Activated naive CD4-positive, alpha-beta T cell treated with anti-CD3 and anti-CD28 coated beads, Interleukin-2, amount 50 U/mL, for 72 hours (primary cell): ENCODE data around the gene RPS25. TPM values are rescaled to one million over a fixed set of nuclear protein-coding genes. Genes with fewer than 3 reads are reported as not detected.
"Not testable (repeated sequence)": the region's sequence is repeated elsewhere in the genome, so short reads cannot be mapped to it uniquely, and the experiment has no call there.

Source experiments
- ATAC-seq, 2 donors: fragments of 150-1000 bp; cut with Tn5 transposase; 2 replicates each; pipeline ENCODE4 v1.10.0; 2021; ENCODE audit warnings: mild to moderate bottlenecking in 2 of 2, moderate library complexity in 2 of 2
- DNase-seq, 2 donors: peaks; one replicate each; pipeline ENCODE4 v3.0.0; 2021 to 2022; ENCODE audit warnings: low spot score in 2 of 2
- H3K27ac Mint-ChIP-seq, 2 donors: one replicate each; pipeline ENCODE4 v1.8.0; 2022; ENCODE audit warnings: mild to moderate bottlenecking in 2 of 2, mixed read lengths in 2 of 2
- H3K36me3 Mint-ChIP-seq, 2 donors: one replicate each; pipeline ENCODE4 v1.8.0; 2022; ENCODE audit warnings: mixed read lengths in 2 of 2
- H3K9me3 Mint-ChIP-seq, 2 donors: one replicate each; pipeline ENCODE4 v1.8.0; 2022; ENCODE audit warnings: mixed read lengths in 2 of 2
- total RNA-seq, 2 donors: library from RNA; stranded (reverse); gene quantifications; one replicate each; pipeline ENCODE4 v1.2.3, GENCODE V29; 2022

RPS25 gene
- total RNA-seq, 2 donors from 2014 or later = 1,843 to 2,330 TPM

GRCh38 chr11:118998822-118999221 is 19.3 kb downstream of the RPS25 start:
- ATAC-seq (no peak), DNase-seq (no peak)
- Mint-ChIP-seq H3K9me3 (no peaks in the 10 kb centered on the region), H3K27ac (peak overlapping the region; percentile 96 to 99), H3K36me3 (peaks cover 41 to 48% of the 10 kb centered on the region in 2 donors)

GRCh38 chr11:118998388-118998717 is 19.8 kb downstream of the RPS25 start:
- peak overlapping the region; percentile 96 to 99 for H3K27ac Mint-ChIP-seq
- peaks cover 0 to 4% of the 10 kb centered on the region in 2 donors for H3K9me3 Mint-ChIP-seq
- peaks cover 41 to 46% of the 10 kb centered on the region in 2 donors for H3K36me3 Mint-ChIP-seq
- DNase-seq (no peak), ATAC-seq (peak in 1 of 2 donors; percentile 4)

GRCh38 chr11:118997627-118998387 is 20.3 kb downstream of the RPS25 start, which contains the start of gene CENATAC:
Gene CENATAC (plus strand): TSS chr11:118998138. CDS start chr11:118998198, 60 bp downstream.
- DNase-seq (peak; percentile 97 to 98), ATAC-seq (peak; percentile 91 to 95)
- Mint-ChIP-seq H3K9me3 (peaks cover 0 to 5% of the 10 kb centered on the region in 2 donors), H3K27ac (peak within 1 kb of the TSS; percentile 96 to 99), H3K36me3 (peaks cover 41% of the 10 kb centered on the region in 2 donors)

GRCh38 chr11:118996926-118997626 is 21.1 kb downstream of the RPS25 start:
- peak overlapping the region; percentile 96 to 99 for H3K27ac Mint-ChIP-seq
- ATAC-seq = peak; percentile 53 to 57
- peaks cover 41 to 43% of the 10 kb centered on the region in 2 donors for H3K36me3 Mint-ChIP-seq
- peak; percentile 44 to 68 for DNase-seq
- H3K9me3 Mint-ChIP-seq = peaks cover 0 to 5% of the 10 kb centered on the region in 2 donors

- peaks cover 8 to 14% of the 10 kb centered on the region in 2 donors for H3K36me3 Mint-ChIP-seq
- H3K9me3 Mint-ChIP-seq, DNase-seq, H3K27ac Mint-ChIP-seq, ATAC-seq: not testable (repeated sequence)
Observed at GRCh38 chr11:118991486-118992038, 26.6 kb downstream of the RPS25 start.

- Mint-ChIP-seq H3K9me3 (no peaks in the 10 kb centered on the region), H3K36me3 (peaks cover 0 to 7% of the 10 kb centered on the region in 2 donors), H3K27ac (peak overlapping the region; percentile 26 to 60)
- DNase-seq = no peak
- ATAC-seq = no peak
Observed at GRCh38 chr11:118988280-118988679, 29.9 kb downstream of the RPS25 start.

- Mint-ChIP-seq H3K27ac (no peak overlapping the region), H3K36me3 (no peaks in the 10 kb centered on the region), H3K9me3 (no peaks in the 10 kb centered on the region)
- no peak for ATAC-seq
- no peak for DNase-seq
Observed at GRCh38 chr11:118984825-118985224, 33.3 kb downstream of the RPS25 start.

GRCh38 chr11:118984337-118984736 is 33.8 kb downstream of the RPS25 start:
- H3K27ac Mint-ChIP-seq, DNase-seq, H3K9me3 Mint-ChIP-seq, H3K36me3 Mint-ChIP-seq, ATAC-seq: not testable (repeated sequence)

GRCh38 chr11:118980191-118980881 is 37.8 kb downstream of the RPS25 start:
- DNase-seq = no peak

GRCh38 chr11:118979434-118979833 is 38.7 kb downstream of the RPS25 start:
- no peaks in the 10 kb centered on the region for H3K36me3 Mint-ChIP-seq
- H3K27ac Mint-ChIP-seq = peak overlapping the region in 1 of 2 donors; percentile 83
- H3K9me3 Mint-ChIP-seq = no peaks in the 10 kb centered on the region
- ATAC-seq (no peak), DNase-seq (no peak)

More at GRCh38 chr11:118980191-118980881, 37.8 kb downstream of the RPS25 start:
- ATAC-seq = no peak
- Mint-ChIP-seq H3K36me3 (no peaks in the 10 kb centered on the region), H3K27ac (no peak overlapping the region), H3K9me3 (no peaks in the 10 kb centered on the region)

GRCh38 chr11:118975771-118976709 is 42.1 kb downstream of the RPS25 start:
- no peak for DNase-seq
- no peak for ATAC-seq
- Mint-ChIP-seq H3K36me3 (no peaks in the 10 kb centered on the region), H3K9me3 (no peaks in the 10 kb centered on the region), H3K27ac (no peak overlapping the region)

GRCh38 chr11:118973985-118974384 is 44.2 kb downstream of the RPS25 start:
- no peak for DNase-seq
- H3K27ac Mint-ChIP-seq = no peak overlapping the region
- no peaks in the 10 kb centered on the region for H3K9me3 Mint-ChIP-seq
- H3K36me3 Mint-ChIP-seq = no peaks in the 10 kb centered on the region
- no peak for ATAC-seq

- H3K9me3 Mint-ChIP-seq = no peaks in the 10 kb centered on the region
- DNase-seq = no peak
- H3K27ac Mint-ChIP-seq = no peak within 1 kb of the TSS
- H3K36me3 Mint-ChIP-seq = no peaks in the 10 kb centered on the region
- ATAC-seq = no peak
Observed at GRCh38 chr11:118971646-118972045, 46.5 kb downstream of the RPS25 start, which contains the start of gene FOXR1. Gene FOXR1 (plus strand): TSS chr11:118971761. CDS start chr11:118971932, 171 bp downstream.

GRCh38 chr11:118969508-118969907 is 48.6 kb downstream of the RPS25 start:
- H3K36me3 Mint-ChIP-seq, H3K27ac Mint-ChIP-seq, H3K9me3 Mint-ChIP-seq, ATAC-seq, DNase-seq: not testable (repeated sequence)
